Nephron progenitor cell (in vitro differentiated cells): ENCODE data around the gene PAK3.

ENCODE experiments used
- DNase-seq: peaks from one replicate; pipeline ENCODE4 v3.0.0; 2021
- H3K27ac Mint-ChIP-seq: 2 replicates; pipeline ENCODE4 v1.8.0; 2021; ENCODE audit warnings: mild to moderate bottlenecking, moderate library complexity, mixed read lengths
- H3K27me3 Mint-ChIP-seq: 2 replicates; pipeline ENCODE4 v1.8.0; 2021; ENCODE audit warnings: mild to moderate bottlenecking, low read depth, mixed read lengths; ENCODE audit not compliant: poor library complexity
- H3K36me3 Mint-ChIP-seq: 2 replicates; pipeline ENCODE4 v1.8.0; 2021; ENCODE audit warnings: low read depth, mixed read lengths
- H3K4me1 Mint-ChIP-seq: 2 replicates; pipeline ENCODE4 v1.8.0; 2021; ENCODE audit warnings: mixed read lengths
- H3K4me3 Mint-ChIP-seq: 2 replicates; pipeline ENCODE4 v1.8.0; 2021; ENCODE audit warnings: mild to moderate bottlenecking, moderate library complexity, mixed read lengths
- H3K9me3 Mint-ChIP-seq: 2 replicates; pipeline ENCODE4 v1.8.0; 2021; ENCODE audit warnings: mild to moderate bottlenecking, moderate library complexity, mixed read lengths
- CTCF ChIP-seq: fragments of 200-600 bp; sonication (generic); IDR thresholded peaks from 2 replicates; pipeline ENCODE4 v1.5.0; 2021; ENCODE audit warnings: antibody characterized with exemption

Gene PAK3

DNA sequence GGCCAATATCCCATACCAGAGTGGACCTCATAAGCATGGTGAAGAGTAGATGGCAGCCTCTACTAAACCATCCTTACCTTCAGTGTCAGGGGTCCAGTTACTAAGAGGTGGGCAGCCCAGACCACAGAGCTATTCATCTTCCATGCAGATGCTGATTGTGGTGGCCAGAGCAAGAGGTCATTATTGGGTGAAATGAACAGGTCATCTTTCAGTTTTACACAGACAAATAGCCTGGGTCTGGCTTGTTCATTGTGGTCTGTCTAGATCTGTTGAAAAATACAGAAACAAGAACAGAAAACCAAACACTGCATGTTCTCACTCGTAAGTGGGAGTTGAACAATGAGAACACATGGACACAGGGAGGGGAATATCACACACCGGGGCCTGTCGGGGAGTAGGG, 71.3 kb downstream of the PAK3 start:
- Mint-ChIP-seq H3K9me3 (no peaks in the 10 kb centered on the region), H3K27me3 (peaks cover 3% of the 10 kb centered on the region), H3K36me3 (no peaks in the 10 kb centered on the region), H3K4me3 (no peak overlapping the region), H3K27ac (peak overlapping the region; percentile 75), H3K4me1 (peaks cover 5% of the 10 kb centered on the region)
- TF ChIP-seq CTCF, result no peak
- no peak for DNase-seq

DNA sequence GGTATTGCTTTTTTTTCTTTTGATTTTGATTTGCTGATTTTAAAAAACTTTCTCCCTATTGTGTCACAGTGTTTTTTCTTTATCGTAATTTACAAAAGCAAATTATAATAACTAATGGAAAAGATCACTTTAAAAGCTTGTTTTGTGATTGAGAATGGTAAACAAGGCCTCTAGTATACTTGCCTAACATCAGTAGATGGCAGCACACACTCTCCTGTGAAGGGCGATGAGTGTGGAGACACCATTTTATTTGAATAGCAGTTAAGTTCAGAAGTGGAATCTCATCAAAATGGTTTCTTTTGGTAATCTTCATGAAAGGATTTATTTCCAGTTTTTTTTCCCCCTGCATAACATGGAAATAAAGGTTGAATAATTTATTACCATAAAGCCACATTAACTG, 72.3 kb downstream of the PAK3 start:
- H3K27ac Mint-ChIP-seq, result no peak overlapping the region
- DNase-seq, result peak; percentile 9
- no peaks in the 10 kb centered on the region for H3K9me3 Mint-ChIP-seq
- H3K27me3 Mint-ChIP-seq, result peaks cover 3% of the 10 kb centered on the region
- no peaks in the 10 kb centered on the region for H3K36me3 Mint-ChIP-seq
- peaks cover 5% of the 10 kb centered on the region for H3K4me1 Mint-ChIP-seq
- H3K4me3 Mint-ChIP-seq, result no peak overlapping the region
- peak; percentile 41 for TF ChIP-seq CTCF

GRCh38 chrX:111169141-111169540, 73.2 kb downstream of the PAK3 start:
- Mint-ChIP-seq H3K9me3 (no peaks in the 10 kb centered on the region), H3K27me3 (peaks cover 3% of the 10 kb centered on the region), H3K36me3 (no peaks in the 10 kb centered on the region), H3K27ac (no peak overlapping the region), H3K4me3 (no peak overlapping the region), H3K4me1 (peaks cover 5% of the 10 kb centered on the region)
- DNase-seq, result no peak
- no peak for TF ChIP-seq CTCF

DNA sequence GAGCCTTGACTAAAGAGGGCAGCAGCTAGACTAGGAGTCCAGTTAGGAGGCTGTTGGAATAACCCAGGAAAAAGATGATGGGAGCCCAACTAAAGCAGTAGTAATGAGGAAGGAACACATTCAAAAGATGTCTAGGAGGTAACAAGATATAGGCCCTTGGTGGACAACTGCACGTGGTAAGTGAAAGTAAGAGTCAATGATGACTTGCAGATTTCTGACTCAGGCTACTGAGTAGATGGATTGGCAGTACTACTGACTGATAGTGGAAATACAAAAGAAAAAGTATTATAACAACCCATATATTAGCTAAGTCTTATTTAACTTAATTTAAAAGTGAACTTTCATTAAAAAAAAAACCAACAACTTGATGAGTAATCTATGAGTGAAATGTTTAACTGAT, 74.0 kb downstream of the PAK3 start:
- no peaks in the 10 kb centered on the region for H3K9me3 Mint-ChIP-seq
- no peak for DNase-seq
- no peaks in the 10 kb centered on the region for H3K36me3 Mint-ChIP-seq
- no peak overlapping the region for H3K4me3 Mint-ChIP-seq
- no peak overlapping the region for H3K27ac Mint-ChIP-seq
- no peak for TF ChIP-seq CTCF
- peaks cover 5% of the 10 kb centered on the region for H3K4me1 Mint-ChIP-seq
- peaks cover 3% of the 10 kb centered on the region for H3K27me3 Mint-ChIP-seq

GRCh38 chrX:111180750-111181240, 84.8 kb downstream of the PAK3 start:
- no peaks in the 10 kb centered on the region for H3K36me3 Mint-ChIP-seq
- DNase-seq, result no peak
- no peak for TF ChIP-seq CTCF
- no peak overlapping the region for H3K4me3 Mint-ChIP-seq
- peaks cover 4% of the 10 kb centered on the region for H3K9me3 Mint-ChIP-seq
- no peak overlapping the region for H3K27ac Mint-ChIP-seq
- H3K27me3 Mint-ChIP-seq, result no peaks in the 10 kb centered on the region
- peaks cover 28% of the 10 kb centered on the region for H3K4me1 Mint-ChIP-seq

- Mint-ChIP-seq H3K36me3 (no peaks in the 10 kb centered on the region), H3K4me1 (peaks cover 19% of the 10 kb centered on the region), H3K4me3 (no peak overlapping the region), H3K9me3 (peaks cover 4% of the 10 kb centered on the region), H3K27ac (peak overlapping the region; percentile 64), H3K27me3 (no peaks in the 10 kb centered on the region)
- TF ChIP-seq CTCF, result no peak
- no peak for DNase-seq
Observed at GRCh38 chrX:111181951-111182350, 86.0 kb downstream of the PAK3 start.
